TTC549 (cell line): Measurements from ENCODE around the gene ARL5C.
"Not testable (repeated sequence)": the region's sequence is repeated elsewhere in the genome, so short reads cannot be mapped to it uniquely, and the experiment has no call there.

Experiments
- FAIRE-seq: peaks from 2 replicates; lab custom pipeline; 2012; peaks lifted over from hg19 to GRCh38; lab: Jason Lieb, UNC

ARL5C gene

GRCh38 chr17:39141294-39141693, 24.7 kb downstream of the ARL5C start:
- FAIRE-seq, result no peak

GRCh38 chr17:39139561-39139960, 26.4 kb downstream of the ARL5C start:
- FAIRE-seq, result no peak

GRCh38 chr17:39139161-39139511, 26.8 kb downstream of the ARL5C start:
- FAIRE-seq, result no peak

- no peak for FAIRE-seq
Measured at GRCh38 chr17:39138431-39139160, 27.4 kb downstream of the ARL5C start.

GRCh38 chr17:39134878-39135277, 31.1 kb downstream of the ARL5C start:
- FAIRE-seq, result no peak

- no peak for FAIRE-seq
Measured at GRCh38 chr17:39132192-39132610, 33.8 kb downstream of the ARL5C start.

- FAIRE-seq, result no peak
Measured at GRCh38 chr17:39131616-39132015, 34.3 kb downstream of the ARL5C start.

- no peak for FAIRE-seq
Measured at GRCh38 chr17:39130205-39130604, 35.8 kb downstream of the ARL5C start.

GRCh38 chr17:39129544-39129943, 36.4 kb downstream of the ARL5C start:
- not testable (repeated sequence) for FAIRE-seq

GRCh38 chr17:39126436-39126835, 39.5 kb downstream of the ARL5C start:
- FAIRE-seq, result no peak

- no peak for FAIRE-seq
Measured at GRCh38 chr17:39125143-39125875, 40.7 kb downstream of the ARL5C start.

GRCh38 chr17:39123627-39124026, 42.3 kb downstream of the ARL5C start:
- no peak for FAIRE-seq

- FAIRE-seq, result no peak
Measured at GRCh38 chr17:39122991-39123390, 43.0 kb downstream of the ARL5C start.

GRCh38 chr17:39121919-39122318, 44.0 kb downstream of the ARL5C start:
- FAIRE-seq, result not testable (repeated sequence)

GRCh38 chr17:39118674-39119419, 47.1 kb downstream of the ARL5C start:
- no peak for FAIRE-seq

GRCh38 chr17:39116224-39116623, 49.7 kb downstream of the ARL5C start:
- FAIRE-seq, result no peak

GRCh38 chr17:39115135-39115534, 50.8 kb downstream of the ARL5C start:
- no peak for FAIRE-seq

- FAIRE-seq, result no peak
Measured at GRCh38 chr17:39114723-39115122, 51.2 kb downstream of the ARL5C start.

- no peak for FAIRE-seq
Measured at GRCh38 chr17:39113871-39114270, 52.1 kb downstream of the ARL5C start.

- no peak for FAIRE-seq
Measured at GRCh38 chr17:39110435-39111136, 55.4 kb downstream of the ARL5C start.

GRCh38 chr17:39108461-39109375, 57.2 kb downstream of the ARL5C start:
- FAIRE-seq, result no peak
